SK-N-SH treated with all-trans-retinoic acid at 6 μM for 48 hours (cell line): ENCODE measurements around the gene CERK.

Experiments used
- ATAC-seq: fragments of 200-7000 bp; cut with Tn5 transposase; 3 replicates; pipeline ENCODE4 v1.9.1; 2020; ENCODE audit warnings: mild to moderate bottlenecking, moderate library complexity
- ARNTL ChIP-seq: fragments of 450-650 bp; formaldehyde crosslinking; IDR thresholded peaks from 2 replicates; pipeline ENCODE4 v1.5.0; 2020; ENCODE audit warnings: low read depth, mild to moderate bottlenecking, moderate library complexity, borderline replicate concordance
- BACH2 ChIP-seq: fragments of 250-450 bp; sonication (Bioruptor Pico); IDR thresholded peaks from 2 replicates; pipeline ENCODE4 v1.9.0; 2021; ENCODE audit warnings: mild to moderate bottlenecking, borderline replicate concordance
- CSDC2 ChIP-seq: fragments of 250-450 bp; sonication (Bioruptor Pico); IDR thresholded peaks from 2 replicates; pipeline ENCODE4 v1.5.0; 2020; ENCODE audit warnings: mild to moderate bottlenecking, moderate library complexity
- GLIS3 ChIP-seq: fragments of 250-450 bp; sonication (Bioruptor Pico); IDR thresholded peaks from 2 replicates; pipeline ENCODE4 v1.5.0; 2020; ENCODE audit warnings: mild to moderate bottlenecking, moderate library complexity
- ISL1 ChIP-seq: fragments of 250-450 bp; sonication (Bioruptor Pico); IDR thresholded peaks from 2 replicates; pipeline ENCODE4 v2.1.2; 2022; ENCODE audit warnings: mild to moderate bottlenecking, moderate library complexity
- OSR1 ChIP-seq: fragments of 250-450 bp; sonication (Bioruptor Pico); IDR thresholded peaks from 2 replicates; pipeline ENCODE4 v1.8.0; 2022; ENCODE audit warnings: moderate library complexity, mild to moderate bottlenecking, inconsistent platforms
- PPARA ChIP-seq: fragments of 250-450 bp; sonication (Bioruptor Pico); IDR thresholded peaks from 2 replicates; pipeline ENCODE4 v1.5.0; 2020; ENCODE audit warnings: mild to moderate bottlenecking, borderline replicate concordance
- SNAI2 ChIP-seq: fragments of 250-450 bp; sonication (Bioruptor Pico); IDR thresholded peaks from 2 replicates; pipeline ENCODE4 v1.5.0; 2020; ENCODE audit warnings: mild to moderate bottlenecking, moderate library complexity
- TCF4 ChIP-seq: fragments of 250-450 bp; sonication (Bioruptor Pico); IDR thresholded peaks from 2 replicates; pipeline ENCODE4 v1.8.0; 2021; ENCODE audit warnings: mild to moderate bottlenecking, moderate library complexity, borderline replicate concordance
- TOX ChIP-seq: fragments of 250-450 bp; sonication (Bioruptor Pico); IDR thresholded peaks from 2 replicates; pipeline ENCODE4 v1.8.0; 2021; ENCODE audit warnings: mild to moderate bottlenecking, moderate library complexity, borderline replicate concordance
- ZC3H10 ChIP-seq: fragments of 250-450 bp; sonication (Bioruptor Pico); IDR thresholded peaks from 2 replicates; pipeline ENCODE4 v1.5.1; 2021; ENCODE audit warnings: mild to moderate bottlenecking, moderate library complexity
- ZFP3 ChIP-seq: fragments of 250-450 bp; sonication (Bioruptor Pico); IDR thresholded peaks from 2 replicates; pipeline ENCODE4 v1.5.0; 2020; ENCODE audit warnings: mild to moderate bottlenecking, moderate library complexity
- ZFP30 ChIP-seq: fragments of 450-650 bp; formaldehyde crosslinking; IDR thresholded peaks from 2 replicates; pipeline ENCODE4 v1.5.0; 2022; ENCODE audit warnings: mild to moderate bottlenecking, moderate library complexity
- ZNF565 ChIP-seq: fragments of 450-650 bp; formaldehyde crosslinking; conservative IDR thresholded peaks from 2 replicates; pipeline ENCODE4 v1.5.0; 2020; ENCODE audit warnings: low read depth, mild to moderate bottlenecking, moderate library complexity
- ZNF70 ChIP-seq: fragments of 450-650 bp; formaldehyde crosslinking; IDR thresholded peaks from 2 replicates; pipeline ENCODE4 v1.5.0; 2020; ENCODE audit warnings: mild to moderate bottlenecking, moderate library complexity
- ZNF8 ChIP-seq: fragments of 450-650 bp; formaldehyde crosslinking; IDR thresholded peaks from 2 replicates; pipeline ENCODE4 v1.5.0; 2020; ENCODE audit warnings: mild to moderate bottlenecking, moderate library complexity
- TF ChIP-seq, protein P1 (sequence below): fragments of 250-450 bp; sonication (Bioruptor Pico); IDR thresholded peaks from 2 replicates; pipeline ENCODE4 v1.8.0; 2020; ENCODE audit warnings: mild to moderate bottlenecking, moderate library complexity, borderline replicate concordance
- TF ChIP-seq, protein P2 (sequence below): fragments of 250-450 bp; sonication (Bioruptor Pico); IDR thresholded peaks from 2 replicates; pipeline ENCODE4 v1.5.0; 2020; ENCODE audit warnings: mild to moderate bottlenecking, moderate library complexity
- TF ChIP-seq, protein P3 (sequence below): fragments of 250-450 bp; sonication (Bioruptor Pico); IDR thresholded peaks from 2 replicates; pipeline ENCODE4 v1.8.0; 2021; ENCODE audit warnings: low read depth, mild to moderate bottlenecking, moderate library complexity, borderline replicate concordance
- TF ChIP-seq, protein P4 (sequence below): fragments of 250-450 bp; sonication (Bioruptor Pico); IDR thresholded peaks from 2 replicates; pipeline ENCODE4 v1.5.1; 2020; ENCODE audit warnings: low read depth, mild to moderate bottlenecking, moderate library complexity

CERK gene

DNA sequence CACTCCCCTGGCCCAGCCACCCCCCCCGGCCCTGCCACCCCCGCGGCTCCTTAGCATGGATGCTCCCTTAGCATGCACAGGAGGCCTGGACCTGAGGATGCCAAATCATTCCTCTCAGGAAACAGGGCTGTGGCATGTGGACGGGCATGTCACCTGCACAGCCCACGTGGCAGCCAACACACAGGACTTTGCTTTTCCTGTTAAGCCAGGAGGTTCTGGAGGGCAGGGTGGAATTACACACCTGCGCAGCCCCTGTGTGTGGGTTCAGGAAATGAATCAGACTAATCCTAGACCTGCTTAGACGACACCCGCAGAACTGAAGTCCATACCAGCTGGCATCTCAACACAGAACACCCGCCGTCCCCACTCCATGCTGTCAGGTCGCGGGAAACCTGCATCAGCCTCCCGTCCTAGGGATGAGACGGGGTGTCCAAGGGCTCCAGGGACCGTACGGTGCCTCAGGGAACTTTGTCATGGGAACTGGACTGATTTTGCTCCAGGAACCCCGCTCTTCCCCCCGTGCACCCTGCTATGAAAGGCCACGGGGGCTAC, 10.2 kb downstream of the CERK start:
- TF ChIP-seq OSR1 (CRISPR knock-in tag) (no peak), ZFP30 (CRISPR knock-in tag) (no peak)
- TF ChIP-seq, all 23 proteins: peak for 0
- ATAC-seq: no peak

DNA sequence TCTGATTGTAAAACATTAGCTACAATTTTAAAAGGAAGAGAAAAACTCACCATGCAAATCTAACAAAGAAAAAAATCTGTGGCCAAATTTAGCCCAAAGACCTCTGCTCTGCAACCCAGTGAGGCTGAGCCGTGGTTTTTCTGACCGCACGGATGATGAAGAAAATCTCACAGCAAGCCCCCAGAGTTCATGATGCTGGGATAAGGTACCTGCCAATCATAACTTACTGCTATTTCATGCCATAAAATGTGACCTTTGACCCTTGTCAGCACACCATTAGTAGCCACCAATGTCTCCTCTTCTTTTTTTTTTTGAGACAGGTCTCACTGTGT, 11.1 kb downstream of the CERK start:
- no peak for ATAC-seq
- TF ChIP-seq, protein P1, sequence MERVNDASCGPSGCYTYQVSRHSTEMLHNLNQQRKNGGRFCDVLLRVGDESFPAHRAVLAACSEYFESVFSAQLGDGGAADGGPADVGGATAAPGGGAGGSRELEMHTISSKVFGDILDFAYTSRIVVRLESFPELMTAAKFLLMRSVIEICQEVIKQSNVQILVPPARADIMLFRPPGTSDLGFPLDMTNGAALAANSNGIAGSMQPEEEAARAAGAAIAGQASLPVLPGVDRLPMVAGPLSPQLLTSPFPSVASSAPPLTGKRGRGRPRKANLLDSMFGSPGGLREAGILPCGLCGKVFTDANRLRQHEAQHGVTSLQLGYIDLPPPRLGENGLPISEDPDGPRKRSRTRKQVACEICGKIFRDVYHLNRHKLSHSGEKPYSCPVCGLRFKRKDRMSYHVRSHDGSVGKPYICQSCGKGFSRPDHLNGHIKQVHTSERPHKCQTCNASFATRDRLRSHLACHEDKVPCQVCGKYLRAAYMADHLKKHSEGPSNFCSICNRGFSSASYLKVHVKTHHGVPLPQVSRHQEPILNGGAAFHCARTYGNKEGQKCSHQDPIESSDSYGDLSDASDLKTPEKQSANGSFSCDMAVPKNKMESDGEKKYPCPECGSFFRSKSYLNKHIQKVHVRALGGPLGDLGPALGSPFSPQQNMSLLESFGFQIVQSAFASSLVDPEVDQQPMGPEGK (CRISPR knock-in tag): no peak
- no peak for TF ChIP-seq ISL1
- TF ChIP-seq, protein P2, sequence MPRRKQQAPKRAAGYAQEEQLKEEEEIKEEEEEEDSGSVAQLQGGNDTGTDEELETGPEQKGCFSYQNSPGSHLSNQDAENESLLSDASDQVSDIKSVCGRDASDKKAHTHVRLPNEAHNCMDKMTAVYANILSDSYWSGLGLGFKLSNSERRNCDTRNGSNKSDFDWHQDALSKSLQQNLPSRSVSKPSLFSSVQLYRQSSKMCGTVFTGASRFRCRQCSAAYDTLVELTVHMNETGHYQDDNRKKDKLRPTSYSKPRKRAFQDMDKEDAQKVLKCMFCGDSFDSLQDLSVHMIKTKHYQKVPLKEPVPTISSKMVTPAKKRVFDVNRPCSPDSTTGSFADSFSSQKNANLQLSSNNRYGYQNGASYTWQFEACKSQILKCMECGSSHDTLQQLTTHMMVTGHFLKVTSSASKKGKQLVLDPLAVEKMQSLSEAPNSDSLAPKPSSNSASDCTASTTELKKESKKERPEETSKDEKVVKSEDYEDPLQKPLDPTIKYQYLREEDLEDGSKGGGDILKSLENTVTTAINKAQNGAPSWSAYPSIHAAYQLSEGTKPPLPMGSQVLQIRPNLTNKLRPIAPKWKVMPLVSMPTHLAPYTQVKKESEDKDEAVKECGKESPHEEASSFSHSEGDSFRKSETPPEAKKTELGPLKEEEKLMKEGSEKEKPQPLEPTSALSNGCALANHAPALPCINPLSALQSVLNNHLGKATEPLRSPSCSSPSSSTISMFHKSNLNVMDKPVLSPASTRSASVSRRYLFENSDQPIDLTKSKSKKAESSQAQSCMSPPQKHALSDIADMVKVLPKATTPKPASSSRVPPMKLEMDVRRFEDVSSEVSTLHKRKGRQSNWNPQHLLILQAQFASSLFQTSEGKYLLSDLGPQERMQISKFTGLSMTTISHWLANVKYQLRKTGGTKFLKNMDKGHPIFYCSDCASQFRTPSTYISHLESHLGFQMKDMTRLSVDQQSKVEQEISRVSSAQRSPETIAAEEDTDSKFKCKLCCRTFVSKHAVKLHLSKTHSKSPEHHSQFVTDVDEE: no peak
- no peak for TF ChIP-seq PPARA (CRISPR knock-in tag)
- TF ChIP-seq TCF4: no peak
- TF ChIP-seq ZC3H10: no peak
- TF ChIP-seq GLIS3 (CRISPR knock-in tag): no peak
- TF ChIP-seq ZNF565: no peak
- no peak for TF ChIP-seq ZFP30 (CRISPR knock-in tag)
- TF ChIP-seq TOX (CRISPR knock-in tag): no peak
- TF ChIP-seq ZFP3 (CRISPR knock-in tag): no peak
- TF ChIP-seq, protein P3, sequence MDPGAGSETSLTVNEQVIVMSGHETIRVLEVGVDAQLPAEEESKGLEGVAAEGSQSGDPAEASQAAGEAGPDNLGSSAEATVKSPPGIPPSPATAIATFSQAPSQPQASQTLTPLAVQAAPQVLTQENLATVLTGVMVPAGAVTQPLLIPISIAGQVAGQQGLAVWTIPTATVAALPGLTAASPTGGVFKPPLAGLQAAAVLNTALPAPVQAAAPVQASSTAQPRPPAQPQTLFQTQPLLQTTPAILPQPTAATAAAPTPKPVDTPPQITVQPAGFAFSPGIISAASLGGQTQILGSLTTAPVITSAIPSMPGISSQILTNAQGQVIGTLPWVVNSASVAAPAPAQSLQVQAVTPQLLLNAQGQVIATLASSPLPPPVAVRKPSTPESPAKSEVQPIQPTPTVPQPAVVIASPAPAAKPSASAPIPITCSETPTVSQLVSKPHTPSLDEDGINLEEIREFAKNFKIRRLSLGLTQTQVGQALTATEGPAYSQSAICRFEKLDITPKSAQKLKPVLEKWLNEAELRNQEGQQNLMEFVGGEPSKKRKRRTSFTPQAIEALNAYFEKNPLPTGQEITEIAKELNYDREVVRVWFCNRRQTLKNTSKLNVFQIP (CRISPR knock-in tag): no peak
- no peak for TF ChIP-seq ZNF8 (CRISPR knock-in tag)
- no peak for TF ChIP-seq BACH2 (CRISPR knock-in tag)
- no peak for TF ChIP-seq ARNTL (CRISPR knock-in tag)
- no peak for TF ChIP-seq ZNF70

DNA sequence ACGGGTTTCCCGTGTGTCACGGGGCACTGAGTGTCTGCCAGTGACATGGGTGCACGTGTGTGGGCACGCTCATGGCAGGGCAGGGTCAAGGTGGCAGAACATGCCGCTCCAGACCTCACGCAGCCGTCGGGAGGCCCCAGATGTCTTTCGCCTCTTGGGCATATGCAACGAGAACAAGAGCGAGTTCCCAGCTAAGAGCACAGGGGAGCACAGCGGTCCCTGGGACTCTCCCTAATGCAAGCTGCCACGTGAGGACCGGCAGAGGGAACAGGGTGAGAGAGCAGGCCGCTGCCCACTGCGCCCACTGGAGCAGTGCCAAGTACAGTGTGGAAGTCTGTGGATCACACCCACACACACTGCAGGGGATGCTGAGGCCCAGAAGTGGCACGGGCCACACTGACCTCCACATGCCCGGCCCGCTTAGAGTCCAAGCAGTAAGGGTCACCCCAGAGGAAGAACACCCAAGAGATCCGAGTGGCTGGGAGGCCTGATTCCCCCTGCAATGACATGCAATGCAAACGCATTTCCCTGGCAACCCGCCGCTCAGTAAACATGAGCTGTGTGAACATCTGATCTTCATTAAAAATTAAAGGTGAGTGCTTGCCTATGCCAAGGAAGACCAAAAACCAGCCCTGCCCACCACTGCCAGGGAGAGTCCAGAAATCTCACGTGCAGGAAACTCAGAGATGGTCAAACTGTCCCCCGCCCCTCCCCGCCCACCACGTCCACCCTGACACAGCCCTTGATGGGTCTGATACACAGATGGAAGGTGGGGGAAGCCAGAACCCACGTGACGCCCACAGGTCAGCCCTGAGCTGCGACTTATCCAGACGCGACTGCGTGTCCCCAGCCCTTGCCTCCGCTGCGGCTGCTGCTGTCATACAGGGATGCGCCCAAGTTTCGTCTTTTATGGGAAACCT, 11.7 kb downstream of the CERK start:
- TF ChIP-seq CSDC2 (no peak), ISL1 (no peak), TCF4 (peak; percentile 48; the same call in 1 of the 2 replicates), OSR1 (CRISPR knock-in tag) (no peak), SNAI2 (CRISPR knock-in tag) (no peak), ZNF70 (no peak), ZNF8 (CRISPR knock-in tag) (no peak)
- TF ChIP-seq, protein P3 (CRISPR knock-in tag): no peak
- TF ChIP-seq, protein P4, sequence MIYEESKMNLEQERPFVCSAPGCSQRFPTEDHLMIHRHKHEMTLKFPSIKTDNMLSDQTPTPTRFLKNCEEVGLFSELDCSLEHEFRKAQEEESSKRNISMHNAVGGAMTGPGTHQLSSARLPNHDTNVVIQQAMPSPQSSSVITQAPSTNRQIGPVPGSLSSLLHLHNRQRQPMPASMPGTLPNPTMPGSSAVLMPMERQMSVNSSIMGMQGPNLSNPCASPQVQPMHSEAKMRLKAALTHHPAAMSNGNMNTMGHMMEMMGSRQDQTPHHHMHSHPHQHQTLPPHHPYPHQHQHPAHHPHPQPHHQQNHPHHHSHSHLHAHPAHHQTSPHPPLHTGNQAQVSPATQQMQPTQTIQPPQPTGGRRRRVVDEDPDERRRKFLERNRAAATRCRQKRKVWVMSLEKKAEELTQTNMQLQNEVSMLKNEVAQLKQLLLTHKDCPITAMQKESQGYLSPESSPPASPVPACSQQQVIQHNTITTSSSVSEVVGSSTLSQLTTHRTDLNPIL: no peak
- TF ChIP-seq, all 23 proteins: peak for 1
- peak; percentile 57 for ATAC-seq
